HUDEP-2 (cell line): ENCODE data around the gene ULK3.
A peak's percentile ranks its signal among the peaks of the same experiment; 100 is the strongest.

Experiments used
- DNase-seq, 76 experiments: peaks; one replicate each; lab custom pipeline; 2025; ENCODE audit not compliant: unreplicated experiment in 76 of 76; lab: John Stamatoyannopoulos, UW

ULK3 gene

GRCh38 chr15:74801311-74801997, 41.5 kb downstream of the ULK3 start:
- no peak for DNase-seq

GRCh38 chr15:74800559-74801094, 42.3 kb downstream of the ULK3 start:
- DNase-seq: no peak

- DNase-seq: peak in 68 of 76 experiments; percentile 11 to 82 (median 64)
These were observed 42.9 kb downstream of the ULK3 start for GRCh38 chr15:74799856-74800558.

- DNase-seq: no peak
These were observed 43.6 kb downstream of the ULK3 start for GRCh38 chr15:74799255-74799855.

- DNase-seq: no peak
These were observed 44.3 kb downstream of the ULK3 start for GRCh38 chr15:74798388-74799254.

- no peak for DNase-seq
These were observed 46.9 kb downstream of the ULK3 start for GRCh38 chr15:74795966-74796625.

- DNase-seq: no peak
These were observed 48.0 kb downstream of the ULK3 start for GRCh38 chr15:74794970-74795349.

- DNase-seq: no peak
These were observed 48.5 kb downstream of the ULK3 start for GRCh38 chr15:74794248-74794969.

GRCh38 chr15:74793135-74794028, 49.6 kb downstream of the ULK3 start:
- DNase-seq: peak in 12 of 76 experiments; percentile 13 to 44 (median 20)

- DNase-seq: no peak
These were observed 50.5 kb downstream of the ULK3 start for GRCh38 chr15:74792227-74793016.

GRCh38 chr15:74791667-74792066, 51.3 kb downstream of the ULK3 start:
- DNase-seq: no peak

- no peak for DNase-seq
These were observed 51.9 kb downstream of the ULK3 start for GRCh38 chr15:74791007-74791406.

- peak in 47 of 76 experiments; percentile 10 to 66 (median 35) for DNase-seq
These were observed 52.7 kb downstream of the ULK3 start for GRCh38 chr15:74790080-74790916.

- no peak for DNase-seq
These were observed 53.2 kb downstream of the ULK3 start for GRCh38 chr15:74789741-74790079.

GRCh38 chr15:74789171-74789631, 53.8 kb downstream of the ULK3 start:
- peak in 1 of 76 experiments; percentile 12 for DNase-seq

- no peak for DNase-seq
These were observed 54.2 kb downstream of the ULK3 start for GRCh38 chr15:74788683-74789151.
